ENCODE results near the gene MGME1. TPM values are rescaled to one million over a fixed set of nuclear protein-coding genes. Genes with fewer than 3 reads are reported as not detected.

MGME1 gene
- total and polyA plus RNA-seq, 5 donors, result 9.7 to 12.0 (median 10.9) TPM

GRCh38 chr20:17933711-17934110 is 35.1 kb upstream of the MGME1 start:
- no peaks in the 10 kb centered on the region for H3K4me1 ChIP-seq (ENCODE audit: control insufficient read depth, insufficient read depth, low read length)
- no peaks in the 10 kb centered on the region for H3K9me3 ChIP-seq (ENCODE audit: control insufficient read depth, low read length)
- ATAC-seq (no peak), DNase-seq (no peak)
- intact Hi-C loops (cut with DNase I), result loop anchor here in 1 of 4 donors (10.0 kb wide), 1 partner anchor 429 kb away; no protein-coding TSS in a partner anchor
- H3K27ac ChIP-seq (ENCODE audit: low read length), result no peak overlapping the region
- no peaks in the 10 kb centered on the region for H3K27me3 ChIP-seq (ENCODE audit: control insufficient read depth, insufficient read depth)
- H3K4me3 ChIP-seq (ENCODE audit: low read length), result no peak overlapping the region
- WGBS, result 77% methylated on average over 5 of the region's 5 CpGs

GRCh38 chr20:17934141-17934862 is 34.5 kb upstream of the MGME1 start:
- peak in 1 of 3 donors; percentile 46 for DNase-seq
- no peak for ATAC-seq
- WGBS, result 70% methylated on average over 16 of the region's 16 CpGs
- H3K9me3 ChIP-seq (ENCODE audit: control insufficient read depth, low read length), result no peaks in the 10 kb centered on the region
- H3K27ac ChIP-seq (ENCODE audit: low read length), result no peak overlapping the region
- no peaks in the 10 kb centered on the region for H3K4me1 ChIP-seq (ENCODE audit: control insufficient read depth, insufficient read depth, low read length)
- H3K27me3 ChIP-seq (ENCODE audit: control insufficient read depth, insufficient read depth), result no peaks in the 10 kb centered on the region
- no peak overlapping the region for H3K4me3 ChIP-seq (ENCODE audit: low read length)
- intact Hi-C loops (cut with DNase I), result loop anchor here in 1 of 4 donors (10.0 kb wide), 1 partner anchor 430 kb away; no protein-coding TSS in a partner anchor

- Histone ChIP-seq H3K4me1 (ENCODE audit: control insufficient read depth, insufficient read depth, low read length) (no peaks in the 10 kb centered on the region), H3K4me3 (ENCODE audit: low read length) (no peak overlapping the region), H3K9me3 (ENCODE audit: control insufficient read depth, low read length) (no peaks in the 10 kb centered on the region), H3K27ac (ENCODE audit: low read length) (no peak overlapping the region), H3K27me3 (ENCODE audit: control insufficient read depth, insufficient read depth) (no peaks in the 10 kb centered on the region)
- no peak for ATAC-seq
- intact Hi-C loops (cut with DNase I), result loop anchor here in 1 of 4 donors (10.0 kb wide), 1 partner anchor 430 kb away; no protein-coding TSS in a partner anchor
- DNase-seq, result no peak
- 88% methylated on average over 3 of the region's 3 CpGs for WGBS
Observed at GRCh38 chr20:17935186-17935585, 33.6 kb upstream of the MGME1 start.

GRCh38 chr20:17935761-17936160 is 33.1 kb upstream of the MGME1 start:
- Histone ChIP-seq H3K4me1 (ENCODE audit: control insufficient read depth, insufficient read depth, low read length) (no peaks in the 10 kb centered on the region), H3K27me3 (ENCODE audit: control insufficient read depth, insufficient read depth) (no peaks in the 10 kb centered on the region), H3K4me3 (ENCODE audit: low read length) (no peak overlapping the region), H3K9me3 (ENCODE audit: control insufficient read depth, low read length) (no peaks in the 10 kb centered on the region), H3K27ac (ENCODE audit: low read length) (no peak overlapping the region)
- ATAC-seq, result no peak
- no peak for DNase-seq
- 72% methylated on average over 9 of the region's 9 CpGs for WGBS
- intact Hi-C loops (cut with DNase I), result loop anchor here in 1 of 4 donors (10.0 kb wide), 1 partner anchor 431 kb away; no protein-coding TSS in a partner anchor

GRCh38 chr20:17936286-17936760 is 32.5 kb upstream of the MGME1 start:
- no peaks in the 10 kb centered on the region for H3K9me3 ChIP-seq (ENCODE audit: control insufficient read depth, low read length)
- H3K27me3 ChIP-seq (ENCODE audit: control insufficient read depth, insufficient read depth), result no peaks in the 10 kb centered on the region
- no peak overlapping the region for H3K4me3 ChIP-seq (ENCODE audit: low read length)
- H3K27ac ChIP-seq (ENCODE audit: low read length), result peak overlapping the region; percentile 30
- intact Hi-C loops (cut with DNase I), result loop anchor here in 1 of 4 donors (10.0 kb wide), 1 partner anchor 432 kb away; no protein-coding TSS in a partner anchor
- no peaks in the 10 kb centered on the region for H3K4me1 ChIP-seq (ENCODE audit: control insufficient read depth, insufficient read depth, low read length)
- no peak for DNase-seq
- no peak for ATAC-seq
- WGBS, result 48% methylated on average over 8 of the region's 8 CpGs

GRCh38 chr20:17936761-17937732 is 31.8 kb upstream of the MGME1 start:
- DNase-seq (peak; percentile 80 to 89 (median 81)), ATAC-seq (peak; percentile 64 to 67)
- peak overlapping the region; percentile 30 for H3K27ac ChIP-seq (ENCODE audit: low read length)
- H3K4me1 ChIP-seq (ENCODE audit: control insufficient read depth, insufficient read depth, low read length), result no peaks in the 10 kb centered on the region
- H3K27me3 ChIP-seq (ENCODE audit: control insufficient read depth, insufficient read depth), result no peaks in the 10 kb centered on the region
- 30% methylated on average over 19 of the region's 19 CpGs for WGBS
- intact Hi-C loops (cut with DNase I), result loop anchor here in 1 of 4 donors (10.0 kb wide), 1 partner anchor 432 kb away; no protein-coding TSS in a partner anchor
- H3K4me3 ChIP-seq (ENCODE audit: low read length), result no peak overlapping the region
- no peaks in the 10 kb centered on the region for H3K9me3 ChIP-seq (ENCODE audit: control insufficient read depth, low read length)

- DNase-seq (peak; percentile 62 to 83 (median 81)), ATAC-seq (peak; percentile 72 to 74)
- 15% methylated on average over 13 of the region's 13 CpGs for WGBS
- Histone ChIP-seq H3K27me3 (ENCODE audit: control insufficient read depth, insufficient read depth) (no peaks in the 10 kb centered on the region), H3K9me3 (ENCODE audit: control insufficient read depth, low read length) (no peaks in the 10 kb centered on the region), H3K27ac (ENCODE audit: low read length) (no peak overlapping the region), H3K4me3 (ENCODE audit: low read length) (no peak overlapping the region), H3K4me1 (ENCODE audit: control insufficient read depth, insufficient read depth, low read length) (no peaks in the 10 kb centered on the region)
- intact Hi-C loops (cut with DNase I), result loop anchor here in 1 of 4 donors (10.0 kb wide), 1 partner anchor 434 kb away; no protein-coding TSS in a partner anchor
Observed at GRCh38 chr20:17938871-17939619, 29.8 kb upstream of the MGME1 start.

- Histone ChIP-seq H3K4me1 (ENCODE audit: control insufficient read depth, insufficient read depth, low read length) (no peaks in the 10 kb centered on the region), H3K9me3 (ENCODE audit: control insufficient read depth, low read length) (no peaks in the 10 kb centered on the region), H3K27me3 (ENCODE audit: control insufficient read depth, insufficient read depth) (no peaks in the 10 kb centered on the region), H3K4me3 (ENCODE audit: low read length) (no peak overlapping the region), H3K27ac (ENCODE audit: low read length) (no peak overlapping the region)
- 66% methylated on average over 7 of the region's 7 CpGs for WGBS
- ATAC-seq, result no peak
- no peak for DNase-seq
- intact Hi-C loops (cut with DNase I), result loop anchor here in 1 of 4 donors (10.0 kb wide), 1 partner anchor 435 kb away; no protein-coding TSS in a partner anchor
Observed at GRCh38 chr20:17939622-17940223, 29.1 kb upstream of the MGME1 start.

GRCh38 chr20:17940224-17940971 is 28.4 kb upstream of the MGME1 start:
- ATAC-seq (no peak), DNase-seq (no peak)
- WGBS, result 50% methylated on average over 6 of the region's 6 CpGs
- Histone ChIP-seq H3K4me3 (ENCODE audit: low read length) (no peak overlapping the region), H3K27me3 (ENCODE audit: control insufficient read depth, insufficient read depth) (no peaks in the 10 kb centered on the region), H3K9me3 (ENCODE audit: control insufficient read depth, low read length) (no peaks in the 10 kb centered on the region), H3K27ac (ENCODE audit: low read length) (no peak overlapping the region), H3K4me1 (ENCODE audit: control insufficient read depth, insufficient read depth, low read length) (no peaks in the 10 kb centered on the region)
- intact Hi-C loops (cut with DNase I), result no loop called here
